Activated CD4-positive, alpha-beta T cell treated with anti-CD3 and anti-CD28 coated beads for 36 hours (primary cell): ENCODE results near the gene FBXW4. TPM values are rescaled to one million over a fixed set of nuclear protein-coding genes. Genes with fewer than 3 reads are reported as not detected.
"Not testable (repeated sequence)": the region's sequence is repeated elsewhere in the genome, so short reads cannot be mapped to it uniquely, and the experiment has no call there.

Experiments
- ATAC-seq: fragments of 200-7000 bp; cut with Tn5 transposase; one replicate; pipeline ENCODE4 v1.10.0; 2021; ENCODE audit warnings: mild to moderate bottlenecking, moderate library complexity
- CTCF ChIA-PET: fragments of 350-600 bp; sonication (Branson Sonifier 250); formaldehyde crosslinking; loops from one replicate; lab custom pipeline; 2021; ENCODE audit warnings: antibody characterized with exemption; lab: Charles Lee
- POLR2A ChIA-PET: fragments of 350-600 bp; sonication (Branson Sonifier 250); formaldehyde crosslinking; loops from one replicate; lab custom pipeline; 2021; ENCODE audit warnings: antibody characterized with exemption, inconsistent platforms; lab: Charles Lee
- DNase-seq: peaks from one replicate; pipeline ENCODE4 v3.0.0-alpha.2; 2020
- H3K27ac Mint-ChIP-seq: one replicate; pipeline ENCODE4 v1.8.0; 2021; ENCODE audit warnings: mixed read lengths
- H3K27me3 Mint-ChIP-seq: one replicate; pipeline ENCODE4 v1.8.0; 2021; ENCODE audit warnings: mixed read lengths
- H3K36me3 Mint-ChIP-seq: one replicate; pipeline ENCODE4 v1.8.0; 2021; ENCODE audit warnings: low read depth, mixed read lengths
- H3K4me1 Mint-ChIP-seq: one replicate; pipeline ENCODE4 v1.8.0; 2021; ENCODE audit warnings: mixed read lengths
- H3K4me3 Mint-ChIP-seq: one replicate; pipeline ENCODE4 v1.8.0; 2021; ENCODE audit warnings: mild to moderate bottlenecking, moderate library complexity, mixed read lengths
- H3K9me3 Mint-ChIP-seq: one replicate; pipeline ENCODE4 v1.8.0; 2021; ENCODE audit warnings: low read depth, mixed read lengths
- intact Hi-C, 2 experiments: fragments of 100-400 bp; cut with DNase I in 1 of 2; cut with micrococcal nuclease in 1 of 2; formaldehyde crosslinking; loops; one replicate each; pipeline versions ENCODE4 v1.14.2 to v1.15.1; 2022 to 2024; cut with DNase I, micrococcal nuclease
- total RNA-seq, 2 experiments: library from RNA; stranded (reverse); gene quantifications; one replicate each; pipeline ENCODE4 v1.2.3, GENCODE V29; 2021

Gene FBXW4
- total RNA-seq, 2 experiments from 2014 or later, result 34.7 to 36.3 TPM

GRCh38 chr10:101609481-101609880, 85.5 kb downstream of the FBXW4 start:
- no peaks in the 10 kb centered on the region for H3K9me3 Mint-ChIP-seq
- ATAC-seq (no peak), DNase-seq (no peak)
- ChIA-PET POLR2A (no interaction called here), CTCF (interaction anchor here (0.7 kb wide), 1 partner anchor 173 kb away, joined by 4 read pairs; no protein-coding TSS in a partner anchor)
- peaks cover 17% of the 10 kb centered on the region for H3K36me3 Mint-ChIP-seq
- H3K4me1 Mint-ChIP-seq, result peaks cover 8% of the 10 kb centered on the region
- peak overlapping the region; percentile 4 for H3K27ac Mint-ChIP-seq
- intact Hi-C loops, result no loop called here
- no peak overlapping the region for H3K4me3 Mint-ChIP-seq
- H3K27me3 Mint-ChIP-seq, result no peaks in the 10 kb centered on the region

- CTCF ChIA-PET, result interaction anchor here (0.6 to 2.1 kb wide), 2 partner anchors 10 to 174 kb away, joined by 4 to 7 read pairs; no protein-coding TSS in a partner anchor
- Mint-ChIP-seq H3K4me3 (no peak overlapping the region), H3K27me3 (no peaks in the 10 kb centered on the region), H3K27ac (no peak overlapping the region), H3K36me3 (peaks cover 17% of the 10 kb centered on the region), H3K4me1 (peaks cover 8% of the 10 kb centered on the region), H3K9me3 (no peaks in the 10 kb centered on the region)
- no peak for DNase-seq
- intact Hi-C loops, result no loop called here
- POLR2A ChIA-PET, result no interaction called here
- no peak for ATAC-seq
Observed at GRCh38 chr10:101607124-101607523, 87.8 kb downstream of the FBXW4 start.

- ATAC-seq (peak; percentile 98), DNase-seq (peak; percentile 90)
- Mint-ChIP-seq H3K27ac (no peak overlapping the region), H3K4me1 (no peaks in the 10 kb centered on the region), H3K4me3 (no peak overlapping the region), H3K36me3 (peaks cover 5% of the 10 kb centered on the region), H3K9me3 (no peaks in the 10 kb centered on the region), H3K27me3 (no peaks in the 10 kb centered on the region)
- POLR2A ChIA-PET, result interaction anchor here (0.6 to 1.4 kb wide), 3 partner anchors 86 to 1231 kb away, joined by 3 to 6 read pairs (median 3); no protein-coding TSS in a partner anchor
- CTCF ChIA-PET, result interaction anchor here (0.5 to 2.8 kb wide), 46 partner anchors 9 to 749 kb away, joined by 3 to 43 read pairs (median 4); partner anchors contain the start of genes DPCD, NPM3 and POLL
- intact Hi-C loops, result loop anchor here (1.0 to 2.0 kb wide), 2 partner anchors 178 to 470 kb away; no protein-coding TSS in a partner anchor
Observed at GRCh38 chr10:101602761-101603398, 92.1 kb downstream of the FBXW4 start.

GRCh38 chr10:101601541-101601940, 93.4 kb downstream of the FBXW4 start:
- peaks cover 5% of the 10 kb centered on the region for H3K36me3 Mint-ChIP-seq
- H3K27ac Mint-ChIP-seq, result no peak overlapping the region
- H3K4me1 Mint-ChIP-seq, result no peaks in the 10 kb centered on the region
- DNase-seq, result no peak
- CTCF ChIA-PET, result interaction anchor here (0.6 to 2.8 kb wide), 4 partner anchors 171 to 534 kb away, joined by 3 to 43 read pairs (median 10); no protein-coding TSS in a partner anchor
- H3K27me3 Mint-ChIP-seq, result no peaks in the 10 kb centered on the region
- POLR2A ChIA-PET, result no interaction called here
- H3K9me3 Mint-ChIP-seq, result no peaks in the 10 kb centered on the region
- H3K4me3 Mint-ChIP-seq, result no peak overlapping the region
- ATAC-seq, result no peak
- intact Hi-C loops, result no loop called here

- no peaks in the 10 kb centered on the region for H3K36me3 Mint-ChIP-seq
- DNase-seq (no peak), ATAC-seq (no peak)
- H3K27me3 Mint-ChIP-seq, result no peaks in the 10 kb centered on the region
- no peaks in the 10 kb centered on the region for H3K9me3 Mint-ChIP-seq
- ChIA-PET CTCF (interaction anchor here (0.7 to 3.6 kb wide), 5 partner anchors 9 to 185 kb away, joined by 3 to 11 read pairs (median 4); partner anchors contain the start of genes DPCD and POLL), POLR2A (no interaction called here)
- H3K27ac Mint-ChIP-seq, result no peak overlapping the region
- H3K4me3 Mint-ChIP-seq, result no peak overlapping the region
- no peaks in the 10 kb centered on the region for H3K4me1 Mint-ChIP-seq
- intact Hi-C loops, result no loop called here
Observed at GRCh38 chr10:101597091-101597900, 97.7 kb downstream of the FBXW4 start.

- intact Hi-C loops, result no loop called here
- ATAC-seq, result no peak
- no peak overlapping the region for H3K27ac Mint-ChIP-seq
- H3K27me3 Mint-ChIP-seq, result no peaks in the 10 kb centered on the region
- H3K4me1 Mint-ChIP-seq, result no peaks in the 10 kb centered on the region
- no peaks in the 10 kb centered on the region for H3K36me3 Mint-ChIP-seq
- H3K9me3 Mint-ChIP-seq, result no peaks in the 10 kb centered on the region
- CTCF ChIA-PET, result interaction anchor here (0.7 to 3.6 kb wide), 4 partner anchors 8 to 186 kb away, joined by 3 to 11 read pairs (median 6); partner anchors contain the start of genes DPCD and POLL
- POLR2A ChIA-PET, result interaction anchor here (0.8 kb wide), 1 partner anchor 179 kb away, joined by 3 read pairs; no protein-coding TSS in a partner anchor
- DNase-seq, result no peak
- H3K4me3 Mint-ChIP-seq, result no peak overlapping the region
Observed at GRCh38 chr10:101595591-101596433, 99.2 kb downstream of the FBXW4 start.

GRCh38 chr10:101593331-101593730, 101.6 kb downstream of the FBXW4 start:
- H3K4me1 Mint-ChIP-seq, intact Hi-C loops, H3K27me3 Mint-ChIP-seq, H3K4me3 Mint-ChIP-seq, ATAC-seq, POLR2A ChIA-PET, H3K9me3 Mint-ChIP-seq, DNase-seq, H3K27ac Mint-ChIP-seq, H3K36me3 Mint-ChIP-seq: not testable (repeated sequence)
- CTCF ChIA-PET, result interaction anchor here (1.0 kb wide), 1 partner anchor 9 kb away, joined by 3 read pairs; no protein-coding TSS in a partner anchor

- no peak overlapping the region for H3K27ac Mint-ChIP-seq
- H3K9me3 Mint-ChIP-seq, result no peaks in the 10 kb centered on the region
- H3K4me1 Mint-ChIP-seq, result peaks cover 18% of the 10 kb centered on the region
- ChIA-PET CTCF (interaction anchor here (0.7 to 1.7 kb wide), 5 partner anchors 8 to 193 kb away, joined by 3 to 8 read pairs (median 3); no protein-coding TSS in a partner anchor), POLR2A (no interaction called here)
- peak overlapping the region; percentile 86 for H3K4me3 Mint-ChIP-seq
- H3K36me3 Mint-ChIP-seq, result peaks cover 17% of the 10 kb centered on the region
- no peaks in the 10 kb centered on the region for H3K27me3 Mint-ChIP-seq
- DNase-seq (no peak), ATAC-seq (no peak)
- intact Hi-C loops, result loop anchor here (1.0 to 5.0 kb wide), 9 partner anchors 105 to 602 kb away; partner anchors contain the start of genes NPM3 (in 2 of the 2), ARMH3 (in 1 of the 2), KAZALD1 (in 1 of the 2) and MRPL43 (in 1 of the 2)
Observed at GRCh38 chr10:101588879-101589278, 106.1 kb downstream of the FBXW4 start.

- DNase-seq, result peak; percentile 97
- peak; percentile 98 for ATAC-seq
- H3K4me3 Mint-ChIP-seq, result peak within 1 kb of the TSS; percentile 86
- no peaks in the 10 kb centered on the region for H3K27me3 Mint-ChIP-seq
- CTCF ChIA-PET, result interaction anchor here (0.6 to 1.7 kb wide), 6 partner anchors 9 to 1106 kb away, joined by 3 to 8 read pairs (median 4); no protein-coding TSS in a partner anchor
- peaks cover 17% of the 10 kb centered on the region for H3K36me3 Mint-ChIP-seq
- peaks cover 18% of the 10 kb centered on the region for H3K4me1 Mint-ChIP-seq
- intact Hi-C loops, result loop anchor here (1.0 to 5.0 kb wide), 9 partner anchors 106 to 601 kb away; partner anchors contain the start of genes NPM3 (in 2 of the 2), ARMH3 (in 1 of the 2), KAZALD1 (in 1 of the 2) and MRPL43 (in 1 of the 2)
- no peaks in the 10 kb centered on the region for H3K9me3 Mint-ChIP-seq
- POLR2A ChIA-PET, result interaction anchor here (0.6 to 1.1 kb wide), 2 partner anchors 34 to 122 kb away, joined by 3 to 10 read pairs; no protein-coding TSS in a partner anchor
- H3K27ac Mint-ChIP-seq, result peak within 1 kb of the TSS; percentile 81
Observed at GRCh38 chr10:101587725-101588653, 107.0 kb downstream of the FBXW4 start, which contains the start of the genes DPCD and POLL. DPCD (plus strand) TSS chr10:101588321; CDS start chr10:101588337, 16 bp downstream. POLL (minus strand) TSS chr10:101588257; CDS start chr10:101587360, 897 bp downstream.
